HepG2 (cell line): ENCODE results near the gene S100A4. TPM values are rescaled to one million over a fixed set of nuclear protein-coding genes. Genes with fewer than 3 reads are reported as not detected.

ENCODE experiments used
- AGO1 ChIP-seq: fragments of 200-400 bp; formaldehyde crosslinking; IDR thresholded peaks from 2 replicates; pipeline ENCODE4 v1.6.1; 2017; ENCODE audit warnings: mild to moderate bottlenecking, low read depth, low read length, moderate library complexity; ENCODE audit not compliant: poor library complexity, severe bottlenecking
- ASH2L ChIP-seq: fragments of 300-600, 200-600 bp; sonication (generic); IDR thresholded peaks from 2 replicates; pipeline ENCODE4 v1.7.0; 2017; ENCODE audit warnings: low read depth, mild to moderate bottlenecking, moderate library complexity, mixed read lengths, low read length; ENCODE audit not compliant: insufficient read length
- FOSL2 ChIP-seq: sonication (generic); formaldehyde crosslinking; IDR thresholded peaks from 2 replicates; pipeline ENCODE4 v1.4.0; 2020; ENCODE audit warnings: missing genetic modification reagents
- FOXA3 ChIP-seq: IDR thresholded peaks from 2 replicates; pipeline ENCODE4 v1.6.1; 2016; ENCODE audit warnings: missing genetic modification reagents, missing compliant biosample characterization
- GATA4 ChIP-seq: sonication (generic); IDR thresholded peaks from 2 replicates; pipeline ENCODE4 v1.6.1; 2016; ENCODE audit warnings: antibody characterized with exemption, low read depth, borderline replicate concordance
- HNF4G ChIP-seq, 2 experiments: sonication (generic) in 1 of 2; formaldehyde crosslinking in 1 of 2; IDR thresholded peaks; 2 replicates each; pipeline versions ENCODE4 v1.4.0 to v1.6.1; 2011 to 2020; ENCODE audit warnings: borderline replicate concordance in 2 of 2, low read depth in 2 of 2, mild to moderate bottlenecking in 2 of 2, low read length in 1 of 2, missing genetic modification reagents in 1 of 2, moderate library complexity in 1 of 2
- HOXA5 ChIP-seq: sonication (generic); formaldehyde crosslinking; IDR thresholded peaks from 2 replicates; pipeline ENCODE4 v1.4.0; 2020; ENCODE audit warnings: missing genetic modification reagents
- MXI1 ChIP-seq: IDR thresholded peaks from 3 replicates; pipeline ENCODE4 v1.6.1; 2012; ENCODE audit warnings: low read depth, low read length, inconsistent platforms, borderline replicate concordance
- SIX1 ChIP-seq: sonication (generic); formaldehyde crosslinking; IDR thresholded peaks from 2 replicates; pipeline ENCODE4 v1.4.0; 2020; ENCODE audit warnings: missing genetic modification reagents, borderline replicate concordance
- SOX5 ChIP-seq: IDR thresholded peaks from 2 replicates; pipeline ENCODE4 v1.6.1; 2016; ENCODE audit warnings: borderline replicate concordance
- SOX6 ChIP-seq, 2 experiments: fragments of 450-650 bp in 1 of 2; sonication (generic) in 1 of 2; formaldehyde crosslinking in 1 of 2; IDR thresholded peaks; 2 replicates each; pipeline versions ENCODE4 v1.4.0 to v1.6.1; 2017 to 2020; ENCODE audit warnings: antibody characterized with exemption in 1 of 2, mild to moderate bottlenecking in 1 of 2, missing genetic modification reagents in 1 of 2
- SRSF9 ChIP-seq: fragments of 200-400 bp; formaldehyde crosslinking; IDR thresholded peaks from 2 replicates; pipeline ENCODE4 v1.6.1; 2018; ENCODE audit warnings: borderline replicate concordance, mild to moderate bottlenecking, low read depth, low read length; ENCODE audit not compliant: insufficient read depth, poor library complexity, severe bottlenecking
- SYNCRIP ChIP-seq: fragments of 200-400 bp; formaldehyde crosslinking; IDR thresholded peaks from 2 replicates; pipeline ENCODE4 v1.6.1; 2018; ENCODE audit warnings: mild to moderate bottlenecking, low read depth, low read length; ENCODE audit not compliant: insufficient read depth
- THRA ChIP-seq: sonication (generic); formaldehyde crosslinking; IDR thresholded peaks from 2 replicates; pipeline ENCODE4 v1.4.0; 2020; ENCODE audit warnings: missing genetic modification reagents, borderline replicate concordance
- polyA plus RNA-seq, 8 experiments: library from polyadenylated mRNA; depleted of rRNA in 3 of 8; stranded (reverse) in 7 of 8; unstranded in 1 of 8; fragments of >200 nt; fragmentation: Illumina TruSeq in 4 of 8; extraction: Trizol in 4 of 8; gene quantifications; 2 replicates each; pipeline versions ENCODE4 v1.2.1 to v1.2.3, GENCODE V29; 2011 to 2016; ENCODE audit warnings: low read depth in 4 of 8, missing spikeins in 1 of 8, mixed read lengths in 1 of 8; ENCODE audit not compliant: insufficient read depth in 1 of 8
- total RNA-seq, 5 experiments: library from RNA; depleted of rRNA; stranded (reverse); fragments of >200 nt; fragmentation: Illumina TruSeq; extraction: Trizol; gene quantifications; 2 replicates each; pipeline ENCODE4 v1.2.3, GENCODE V29; 2016; ENCODE audit warnings: low read depth in 1 of 5
- TF ChIP-seq, protein P1 (sequence below): IDR thresholded peaks from 2 replicates; pipeline ENCODE4 v1.6.1; 2016; ENCODE audit warnings: low read depth
- TF ChIP-seq, protein P2 (sequence below): IDR thresholded peaks from 2 replicates; pipeline ENCODE4 v1.4.0; 2020; ENCODE audit warnings: mild to moderate bottlenecking, missing genetic modification reagents
- TF ChIP-seq, protein P3 (sequence below): sonication (generic); IDR thresholded peaks from 2 replicates; pipeline ENCODE4 v1.6.1; 2016; ENCODE audit warnings: low read depth, borderline replicate concordance

The S100A4 gene
- total and polyA plus RNA-seq, 2 of the 13 experiments (the other 11 are each of a cell fraction or from before 2014, with no cell fraction given) = 12.9 to 20.2 TPM

DNA sequence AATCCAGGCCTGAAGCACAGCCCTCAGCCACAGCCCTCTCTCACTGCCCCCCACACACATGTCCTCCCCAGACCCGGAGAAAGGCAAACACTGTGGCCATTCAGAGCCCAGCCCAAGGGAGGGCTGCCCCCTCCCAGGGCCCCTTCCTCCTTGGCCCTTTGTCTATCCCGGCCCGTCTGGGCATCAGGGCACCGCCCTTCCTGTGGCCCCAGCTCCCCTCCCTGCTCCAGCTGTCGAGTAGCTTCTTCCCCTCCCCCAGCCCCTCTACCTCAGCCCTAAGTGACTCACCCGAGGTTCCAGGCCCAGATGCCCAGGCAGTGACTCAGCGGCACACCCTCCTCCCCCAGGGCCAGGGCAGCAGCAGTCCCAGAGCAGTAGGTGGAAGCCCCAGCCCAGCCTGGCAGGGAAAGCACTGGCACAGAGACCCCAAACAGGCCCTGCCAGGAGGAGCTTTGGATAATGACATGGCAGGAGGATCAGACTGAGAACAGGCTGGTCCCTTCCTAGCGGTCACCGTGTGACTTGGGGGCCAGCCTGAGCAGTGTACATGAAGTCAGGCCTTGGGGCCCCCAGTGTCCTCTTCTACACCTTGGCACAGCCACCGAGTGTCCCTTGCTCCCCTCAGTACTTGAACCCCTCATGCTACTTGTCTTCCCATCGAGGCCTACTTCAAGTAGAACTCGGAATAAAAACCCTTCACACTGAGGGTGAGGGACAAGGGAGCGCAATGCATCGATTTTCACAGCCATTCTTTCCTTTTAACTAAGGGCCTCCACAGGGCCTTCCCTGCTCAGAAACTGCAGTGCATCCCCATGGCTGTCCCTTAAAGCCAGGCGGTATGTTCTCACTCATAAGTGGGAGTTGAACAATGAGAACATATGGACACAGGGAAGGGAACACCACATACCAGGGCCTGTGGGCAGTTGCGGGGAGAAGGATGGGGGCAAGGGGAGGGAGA, 21.1 kb upstream of the S100A4 start (continued):
- TF ChIP-seq ASH2L (no peak), SIX1 (CRISPR knock-in tag) (no peak), SYNCRIP (no peak), GATA4 (no peak), MXI1 (peak; percentile 12; the same call in 1 of the 3 replicates), HOXA5 (CRISPR knock-in tag) (no peak), AGO1 (peak; percentile 36), FOXA3 (CRISPR knock-in tag) (0 out of 2 replicates have a peak, but pooled peaks have one; percentile 47), HNF4G (IDR thresholded peaks at IDR 0.05; ENCODE audit: borderline replicate concordance, low read depth, low read length) (no peak), HNF4G (CRISPR knock-in tag; IDR thresholded peaks at IDR 0.05; ENCODE audit: borderline replicate concordance, low read depth) (no peak), SOX6 (IDR thresholded peaks at IDR 0.05) (no peak), SOX6 (CRISPR knock-in tag; IDR thresholded peaks at IDR 0.05) (peak; percentile 75), FOSL2 (peak; percentile 99), SOX5 (CRISPR knock-in tag) (peak; percentile 48; the same call in 1 of the 2 replicates), SRSF9 (no peak), THRA (peak; percentile 57; the same call in 1 of the 2 replicates)
- TF ChIP-seq, protein P1, sequence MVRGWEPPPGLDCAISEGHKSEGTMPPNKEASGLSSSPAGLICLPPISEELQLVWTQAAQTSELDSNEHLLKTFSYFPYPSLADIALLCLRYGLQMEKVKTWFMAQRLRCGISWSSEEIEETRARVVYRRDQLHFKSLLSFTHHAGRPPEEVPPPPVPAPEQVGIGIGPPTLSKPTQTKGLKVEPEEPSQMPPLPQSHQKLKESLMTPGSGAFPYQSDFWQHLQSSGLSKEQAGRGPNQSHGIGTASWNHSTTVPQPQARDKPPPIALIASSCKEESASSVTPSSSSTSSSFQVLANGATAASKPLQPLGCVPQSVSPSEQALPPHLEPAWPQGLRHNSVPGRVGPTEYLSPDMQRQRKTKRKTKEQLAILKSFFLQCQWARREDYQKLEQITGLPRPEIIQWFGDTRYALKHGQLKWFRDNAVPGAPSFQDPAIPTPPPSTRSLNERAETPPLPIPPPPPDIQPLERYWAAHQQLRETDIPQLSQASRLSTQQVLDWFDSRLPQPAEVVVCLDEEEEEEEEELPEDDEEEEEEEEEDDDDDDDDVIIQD (CRISPR knock-in tag) = 0 out of 2 replicates have a peak, but pooled peaks have one; percentile 13
- TF ChIP-seq, protein P2, sequence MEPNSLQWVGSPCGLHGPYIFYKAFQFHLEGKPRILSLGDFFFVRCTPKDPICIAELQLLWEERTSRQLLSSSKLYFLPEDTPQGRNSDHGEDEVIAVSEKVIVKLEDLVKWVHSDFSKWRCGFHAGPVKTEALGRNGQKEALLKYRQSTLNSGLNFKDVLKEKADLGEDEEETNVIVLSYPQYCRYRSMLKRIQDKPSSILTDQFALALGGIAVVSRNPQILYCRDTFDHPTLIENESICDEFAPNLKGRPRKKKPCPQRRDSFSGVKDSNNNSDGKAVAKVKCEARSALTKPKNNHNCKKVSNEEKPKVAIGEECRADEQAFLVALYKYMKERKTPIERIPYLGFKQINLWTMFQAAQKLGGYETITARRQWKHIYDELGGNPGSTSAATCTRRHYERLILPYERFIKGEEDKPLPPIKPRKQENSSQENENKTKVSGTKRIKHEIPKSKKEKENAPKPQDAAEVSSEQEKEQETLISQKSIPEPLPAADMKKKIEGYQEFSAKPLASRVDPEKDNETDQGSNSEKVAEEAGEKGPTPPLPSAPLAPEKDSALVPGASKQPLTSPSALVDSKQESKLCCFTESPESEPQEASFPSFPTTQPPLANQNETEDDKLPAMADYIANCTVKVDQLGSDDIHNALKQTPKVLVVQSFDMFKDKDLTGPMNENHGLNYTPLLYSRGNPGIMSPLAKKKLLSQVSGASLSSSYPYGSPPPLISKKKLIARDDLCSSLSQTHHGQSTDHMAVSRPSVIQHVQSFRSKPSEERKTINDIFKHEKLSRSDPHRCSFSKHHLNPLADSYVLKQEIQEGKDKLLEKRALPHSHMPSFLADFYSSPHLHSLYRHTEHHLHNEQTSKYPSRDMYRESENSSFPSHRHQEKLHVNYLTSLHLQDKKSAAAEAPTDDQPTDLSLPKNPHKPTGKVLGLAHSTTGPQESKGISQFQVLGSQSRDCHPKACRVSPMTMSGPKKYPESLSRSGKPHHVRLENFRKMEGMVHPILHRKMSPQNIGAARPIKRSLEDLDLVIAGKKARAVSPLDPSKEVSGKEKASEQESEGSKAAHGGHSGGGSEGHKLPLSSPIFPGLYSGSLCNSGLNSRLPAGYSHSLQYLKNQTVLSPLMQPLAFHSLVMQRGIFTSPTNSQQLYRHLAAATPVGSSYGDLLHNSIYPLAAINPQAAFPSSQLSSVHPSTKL = peak; percentile 76
- TF ChIP-seq, protein P3, sequence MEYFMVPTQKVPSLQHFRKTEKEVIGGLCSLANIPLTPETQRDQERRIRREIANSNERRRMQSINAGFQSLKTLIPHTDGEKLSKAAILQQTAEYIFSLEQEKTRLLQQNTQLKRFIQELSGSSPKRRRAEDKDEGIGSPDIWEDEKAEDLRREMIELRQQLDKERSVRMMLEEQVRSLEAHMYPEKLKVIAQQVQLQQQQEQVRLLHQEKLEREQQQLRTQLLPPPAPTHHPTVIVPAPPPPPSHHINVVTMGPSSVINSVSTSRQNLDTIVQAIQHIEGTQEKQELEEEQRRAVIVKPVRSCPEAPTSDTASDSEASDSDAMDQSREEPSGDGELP = peak; percentile 94
